Measurements from ENCODE around the gene WHRN.

Gene WHRN

DNA sequence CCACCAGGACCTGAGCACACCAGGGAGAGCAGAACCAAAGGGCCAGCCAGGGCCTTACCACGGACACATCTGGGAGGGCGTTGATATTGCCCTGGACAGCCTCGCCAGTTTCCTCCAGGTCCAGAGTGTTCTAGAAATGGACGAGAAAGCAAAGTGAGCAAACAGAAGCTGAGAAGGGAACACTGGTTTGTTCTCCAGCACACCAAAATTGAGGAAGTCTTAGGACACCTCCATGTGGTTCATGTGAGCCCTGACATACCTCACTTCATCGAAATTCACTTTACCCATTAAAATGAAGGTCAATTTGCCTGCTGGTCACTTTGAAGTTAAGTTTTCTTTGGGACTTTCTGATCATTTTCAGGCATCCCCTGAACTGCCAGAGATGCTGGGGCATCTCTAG, 97.4 kb downstream of the WHRN start:
- Histone ChIP-seq H3K4me1 (ENCODE audit: insufficient read depth, low read length) (peaks cover 5% of the 10 kb centered on the region), H3K9me3 (ENCODE audit: low read length) (no peaks in the 10 kb centered on the region), H2AFZ (ENCODE audit: low read depth, low read length) (no peak overlapping the region), H3K36me3 (ENCODE audit: insufficient read depth, low read length) (peaks cover 10% of the 10 kb centered on the region), H3K27me3 (ENCODE audit: insufficient read depth, low read length) (no peaks in the 10 kb centered on the region), H3K4me3 (ENCODE audit: low read length) (no peak overlapping the region)

DNA sequence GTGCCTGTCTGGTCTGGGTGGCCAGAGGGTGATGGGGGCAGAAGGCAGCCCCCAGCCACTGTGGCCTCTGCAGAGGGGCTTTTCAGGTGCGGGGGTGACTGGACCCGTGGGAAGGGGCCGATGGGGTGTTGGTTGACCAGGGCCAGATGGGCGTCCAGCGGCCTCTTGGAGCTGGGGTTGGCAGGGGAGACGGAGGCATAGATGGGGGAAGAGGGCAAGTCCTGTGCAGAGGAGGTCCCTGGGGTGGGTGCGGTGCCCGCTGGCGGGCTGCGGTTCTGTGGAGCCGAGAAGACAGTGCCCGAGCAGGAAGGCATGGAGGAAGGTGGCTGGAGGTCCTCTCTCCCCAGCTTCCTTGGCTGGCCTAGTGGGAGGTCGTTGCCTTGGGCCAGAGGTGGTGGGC, 98.8 kb downstream of the WHRN start:
- H3K4me3 ChIP-seq (ENCODE audit: low read length) = no peak overlapping the region
- peaks cover 5% of the 10 kb centered on the region for H3K4me1 ChIP-seq (ENCODE audit: insufficient read depth, low read length)
- H3K36me3 ChIP-seq (ENCODE audit: insufficient read depth, low read length) = peaks cover 12% of the 10 kb centered on the region
- H3K9me3 ChIP-seq (ENCODE audit: low read length) = no peaks in the 10 kb centered on the region
- no peak overlapping the region for H2AFZ ChIP-seq (ENCODE audit: low read depth, low read length)
- no peaks in the 10 kb centered on the region for H3K27me3 ChIP-seq (ENCODE audit: insufficient read depth, low read length)

DNA sequence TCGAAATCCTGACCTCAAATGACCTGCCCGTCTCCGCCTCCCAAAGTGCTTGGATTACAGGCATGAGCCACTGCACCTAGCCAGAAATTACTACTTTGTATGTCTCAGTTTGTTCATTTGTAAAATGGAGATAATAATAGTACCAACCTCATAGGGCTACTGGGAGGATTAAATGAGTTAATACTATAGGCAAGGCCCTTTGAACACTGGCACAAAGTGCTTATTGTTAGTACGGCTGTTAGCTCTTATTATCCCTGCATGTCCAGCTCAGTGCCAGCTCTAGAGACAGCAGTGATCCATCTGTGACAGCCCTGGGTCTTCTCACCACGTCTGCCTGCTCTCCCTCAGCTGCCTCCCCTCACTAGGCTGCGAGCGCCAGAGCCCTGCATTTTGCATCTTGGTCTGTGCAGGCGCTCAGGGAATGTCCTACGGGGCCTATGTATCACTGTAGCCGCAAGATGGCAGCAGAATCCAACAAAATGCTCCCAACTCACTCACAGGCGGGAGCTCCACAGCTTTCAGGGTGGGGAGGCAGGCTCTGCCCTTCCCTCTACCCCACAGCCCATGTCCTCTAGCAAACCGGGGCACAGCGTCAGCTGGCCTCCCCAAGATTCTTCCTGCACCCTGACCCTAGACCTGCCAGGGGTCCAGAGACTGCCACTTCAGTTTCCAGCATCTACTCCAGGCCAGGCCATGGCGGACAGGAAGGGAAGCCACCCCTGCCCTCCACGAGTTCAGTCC, 99.8 kb downstream of the WHRN start:
- Histone ChIP-seq H3K4me3 (ENCODE audit: low read length) (no peak overlapping the region), H3K36me3 (ENCODE audit: insufficient read depth, low read length) (peaks cover 12% of the 10 kb centered on the region), H3K27me3 (ENCODE audit: insufficient read depth, low read length) (no peaks in the 10 kb centered on the region), H3K4me1 (ENCODE audit: insufficient read depth, low read length) (peaks cover 5% of the 10 kb centered on the region), H2AFZ (ENCODE audit: low read depth, low read length) (no peak overlapping the region), H3K9me3 (ENCODE audit: low read length) (no peaks in the 10 kb centered on the region)

DNA sequence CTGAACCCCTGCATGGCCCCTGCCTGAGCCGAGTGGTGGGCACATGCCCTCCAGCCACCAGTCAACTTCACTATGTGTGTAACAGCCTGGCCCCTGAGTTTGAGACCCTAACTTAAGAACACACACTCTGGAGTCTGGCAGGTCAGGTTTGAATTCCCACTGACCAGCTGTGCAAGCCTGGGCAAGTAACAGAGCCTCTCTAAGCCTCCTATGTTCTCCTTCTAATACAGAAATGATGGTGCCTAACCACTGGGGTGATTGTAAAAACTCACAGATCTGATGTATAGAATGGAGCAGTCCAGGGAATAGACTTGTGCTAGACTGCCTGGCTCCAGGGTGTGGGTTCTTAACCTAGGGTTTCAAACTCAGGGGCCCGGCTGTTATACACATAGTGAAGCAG, 100.7 kb downstream of the WHRN start:
- no peak overlapping the region for H3K4me3 ChIP-seq (ENCODE audit: low read length)
- H2AFZ ChIP-seq (ENCODE audit: low read depth, low read length) = no peak overlapping the region
- H3K9me3 ChIP-seq (ENCODE audit: low read length) = no peaks in the 10 kb centered on the region
- no peaks in the 10 kb centered on the region for H3K27me3 ChIP-seq (ENCODE audit: insufficient read depth, low read length)
- H3K4me1 ChIP-seq (ENCODE audit: insufficient read depth, low read length) = peaks cover 4% of the 10 kb centered on the region
- peaks cover 12% of the 10 kb centered on the region for H3K36me3 ChIP-seq (ENCODE audit: insufficient read depth, low read length)

DNA sequence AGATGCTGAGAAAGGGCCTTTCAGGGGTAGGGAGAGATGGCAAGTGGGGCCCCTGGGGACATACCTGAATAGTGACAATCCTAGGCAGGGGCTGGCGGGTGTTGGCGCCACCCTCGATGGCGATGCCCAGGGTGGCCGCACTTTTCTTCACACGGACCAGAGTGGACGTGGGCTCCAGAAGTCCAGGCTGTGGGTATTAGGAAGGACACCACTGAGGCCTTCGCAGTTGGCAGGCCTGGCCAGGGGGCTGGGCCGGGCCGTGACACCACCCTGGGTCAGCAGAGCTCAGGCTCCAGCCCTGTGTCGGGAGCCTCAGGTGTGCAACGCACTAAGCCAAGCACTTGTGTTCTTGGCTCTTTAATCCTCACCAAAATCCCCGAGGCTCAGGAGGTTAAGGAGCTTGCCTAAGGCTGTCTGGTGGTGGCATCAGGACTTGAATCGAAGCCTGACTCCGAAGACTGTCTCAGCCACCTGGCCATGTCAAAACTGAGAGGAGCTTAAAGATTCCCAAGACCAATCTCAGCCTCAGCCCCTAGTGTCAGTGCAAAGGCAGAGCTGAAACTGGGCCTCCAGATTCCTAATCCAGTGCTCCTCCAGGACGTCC, 102.0 kb downstream of the WHRN start:
- Histone ChIP-seq H3K27me3 (ENCODE audit: insufficient read depth, low read length) (no peaks in the 10 kb centered on the region), H3K36me3 (ENCODE audit: insufficient read depth, low read length) (peaks cover 12% of the 10 kb centered on the region), H2AFZ (ENCODE audit: low read depth, low read length) (no peak overlapping the region), H3K4me1 (ENCODE audit: insufficient read depth, low read length) (no peaks in the 10 kb centered on the region), H3K9me3 (ENCODE audit: low read length) (no peaks in the 10 kb centered on the region), H3K4me3 (ENCODE audit: low read length) (no peak overlapping the region)

DNA sequence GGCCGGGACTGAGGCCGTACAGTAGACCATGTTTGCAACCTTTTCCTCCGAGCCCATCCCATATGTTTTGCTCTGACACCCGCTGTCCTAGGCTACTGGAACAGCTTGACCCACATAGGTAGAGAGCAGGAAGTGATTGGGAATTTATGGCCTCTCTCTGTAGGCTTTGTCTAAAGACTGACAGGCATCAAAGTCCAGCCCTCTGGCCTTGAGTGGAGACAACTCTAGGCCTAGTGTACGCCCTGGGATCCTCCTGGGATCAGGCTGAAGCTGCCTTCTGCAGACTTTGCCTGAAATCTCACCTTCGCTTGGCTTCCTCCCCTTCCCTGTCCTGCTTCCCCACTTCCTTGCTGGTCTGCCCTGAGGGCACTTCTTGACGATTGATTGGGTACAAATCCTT, 103.9 kb downstream of the WHRN start:
- H2AFZ ChIP-seq (ENCODE audit: low read depth, low read length) = no peak overlapping the region
- no peaks in the 10 kb centered on the region for H3K27me3 ChIP-seq (ENCODE audit: insufficient read depth, low read length)
- H3K36me3 ChIP-seq (ENCODE audit: insufficient read depth, low read length) = peaks cover 6% of the 10 kb centered on the region
- peaks cover 4% of the 10 kb centered on the region for H3K4me1 ChIP-seq (ENCODE audit: insufficient read depth, low read length)
- H3K4me3 ChIP-seq (ENCODE audit: low read length) = no peak overlapping the region
- H3K9me3 ChIP-seq (ENCODE audit: low read length) = no peaks in the 10 kb centered on the region

DNA sequence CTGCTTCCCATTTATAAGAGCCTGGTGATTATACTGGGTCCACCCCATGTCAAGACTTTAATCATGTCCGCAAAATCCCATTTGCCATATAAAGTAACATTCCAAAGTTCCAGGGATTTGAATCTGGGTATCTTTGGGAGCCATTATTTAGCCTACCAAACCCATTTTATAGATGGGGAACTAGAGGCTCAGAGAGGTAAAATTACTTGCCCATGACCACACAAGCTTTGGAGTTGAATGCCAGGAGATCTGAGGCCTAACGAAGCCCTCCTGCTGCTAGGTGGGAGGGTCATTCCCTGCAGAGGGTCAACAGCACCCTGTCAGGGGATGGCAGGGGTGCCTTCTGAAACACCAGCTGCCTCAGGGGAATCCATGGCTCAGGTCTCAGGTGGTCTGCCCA, 104.5 kb downstream of the WHRN start:
- no peak overlapping the region for H3K4me3 ChIP-seq (ENCODE audit: low read length)
- no peaks in the 10 kb centered on the region for H3K9me3 ChIP-seq (ENCODE audit: low read length)
- peaks cover 4% of the 10 kb centered on the region for H3K4me1 ChIP-seq (ENCODE audit: insufficient read depth, low read length)
- H3K36me3 ChIP-seq (ENCODE audit: insufficient read depth, low read length) = peaks cover 6% of the 10 kb centered on the region
- H3K27me3 ChIP-seq (ENCODE audit: insufficient read depth, low read length) = no peaks in the 10 kb centered on the region
- H2AFZ ChIP-seq (ENCODE audit: low read depth, low read length) = no peak overlapping the region

DNA sequence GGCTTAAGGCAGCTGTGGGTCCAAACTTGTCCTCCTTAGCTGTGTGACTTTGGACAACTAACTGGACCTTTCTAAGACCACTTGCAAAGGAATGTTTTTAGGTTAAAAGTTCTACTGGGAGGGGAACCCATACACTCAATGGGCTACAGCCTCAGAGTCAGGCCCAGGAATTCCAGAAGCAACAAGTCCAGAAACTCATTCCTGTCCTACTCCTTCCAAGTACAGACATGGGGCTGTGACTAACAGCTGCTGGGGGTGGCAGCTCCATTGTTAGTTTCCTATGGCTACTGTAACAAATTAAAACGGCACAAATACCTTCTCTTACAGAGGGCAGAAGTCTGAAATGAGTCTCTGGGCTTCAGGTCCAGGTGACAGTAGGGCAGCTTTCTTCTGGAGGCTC, 105.1 kb downstream of the WHRN start:
- Histone ChIP-seq H3K9me3 (ENCODE audit: low read length) (no peaks in the 10 kb centered on the region), H3K36me3 (ENCODE audit: insufficient read depth, low read length) (peaks cover 6% of the 10 kb centered on the region), H3K4me3 (ENCODE audit: low read length) (no peak overlapping the region), H2AFZ (ENCODE audit: low read depth, low read length) (no peak overlapping the region), H3K4me1 (ENCODE audit: insufficient read depth, low read length) (peaks cover 5% of the 10 kb centered on the region), H3K27me3 (ENCODE audit: insufficient read depth, low read length) (no peaks in the 10 kb centered on the region)

DNA sequence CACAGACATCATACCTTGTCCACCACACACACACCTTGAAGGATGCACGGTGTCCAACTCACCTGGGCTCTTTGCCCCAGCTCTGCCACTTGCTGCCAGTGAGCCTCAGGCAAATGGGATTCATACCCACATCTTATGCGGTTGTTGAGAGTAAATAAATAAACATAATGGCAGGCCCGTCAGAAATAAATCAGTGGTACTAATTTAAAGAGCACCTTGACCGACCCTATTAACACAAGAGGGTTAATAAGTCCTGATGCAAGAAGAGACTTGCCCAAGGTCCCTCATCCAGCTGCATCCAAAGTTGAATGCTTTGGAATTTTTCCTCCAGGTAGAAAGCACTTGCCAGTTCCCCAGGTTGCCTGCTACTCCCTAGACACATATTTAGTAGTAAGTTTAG, 105.9 kb downstream of the WHRN start:
- Histone ChIP-seq H2AFZ (ENCODE audit: low read depth, low read length) (no peak overlapping the region), H3K27me3 (ENCODE audit: insufficient read depth, low read length) (no peaks in the 10 kb centered on the region), H3K4me1 (ENCODE audit: insufficient read depth, low read length) (peaks cover 6% of the 10 kb centered on the region), H3K4me3 (ENCODE audit: low read length) (no peak overlapping the region), H3K36me3 (ENCODE audit: insufficient read depth, low read length) (peaks cover 6% of the 10 kb centered on the region), H3K9me3 (ENCODE audit: low read length) (no peaks in the 10 kb centered on the region)

DNA sequence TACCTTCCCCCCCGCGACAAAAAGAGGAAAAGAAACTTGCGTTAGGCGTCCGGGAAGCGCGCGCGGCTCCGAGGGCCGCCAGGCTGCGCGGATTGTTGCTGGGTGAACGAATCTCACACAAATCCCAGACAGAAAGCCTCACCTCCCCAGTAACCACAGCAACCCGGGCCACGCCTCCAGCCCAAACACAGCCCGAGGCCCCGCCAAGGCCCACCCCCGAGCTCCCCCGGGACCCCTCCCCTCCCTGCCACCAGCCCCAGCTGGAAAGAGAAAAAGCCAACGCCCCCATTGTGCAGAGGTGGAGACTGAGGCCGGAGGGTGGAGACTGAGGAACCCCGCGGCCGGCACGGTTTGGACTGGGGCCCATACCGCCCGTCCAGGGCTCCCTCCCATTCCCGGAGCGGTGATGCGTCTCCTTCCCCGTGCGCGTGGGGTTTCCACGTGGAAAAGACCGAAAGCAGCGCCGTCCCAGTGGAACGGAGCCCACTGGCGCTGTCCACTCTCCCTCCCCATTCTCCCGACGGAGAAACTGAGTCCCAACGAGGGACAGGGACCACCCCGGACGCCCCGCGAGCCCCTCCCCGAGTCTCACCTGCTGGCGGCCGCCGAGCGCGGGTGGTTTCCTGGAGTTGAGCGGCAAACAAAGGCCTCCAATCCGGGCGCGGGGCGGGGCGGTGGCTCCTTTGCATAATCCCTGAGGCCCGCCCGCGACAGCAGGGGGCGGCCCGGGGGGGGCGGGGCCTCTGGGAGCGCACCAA, 107.2 kb downstream of the WHRN start:
- Histone ChIP-seq H3K4me1 (ENCODE audit: insufficient read depth, low read length) (peaks cover 6% of the 10 kb centered on the region), H3K36me3 (ENCODE audit: insufficient read depth, low read length) (peaks cover 4% of the 10 kb centered on the region), H2AFZ (ENCODE audit: low read depth, low read length) (no peak overlapping the region), H3K27me3 (ENCODE audit: insufficient read depth, low read length) (no peaks in the 10 kb centered on the region), H3K9me3 (ENCODE audit: low read length) (no peaks in the 10 kb centered on the region), H3K4me3 (ENCODE audit: low read length) (peak overlapping the region; percentile 33)

DNA sequence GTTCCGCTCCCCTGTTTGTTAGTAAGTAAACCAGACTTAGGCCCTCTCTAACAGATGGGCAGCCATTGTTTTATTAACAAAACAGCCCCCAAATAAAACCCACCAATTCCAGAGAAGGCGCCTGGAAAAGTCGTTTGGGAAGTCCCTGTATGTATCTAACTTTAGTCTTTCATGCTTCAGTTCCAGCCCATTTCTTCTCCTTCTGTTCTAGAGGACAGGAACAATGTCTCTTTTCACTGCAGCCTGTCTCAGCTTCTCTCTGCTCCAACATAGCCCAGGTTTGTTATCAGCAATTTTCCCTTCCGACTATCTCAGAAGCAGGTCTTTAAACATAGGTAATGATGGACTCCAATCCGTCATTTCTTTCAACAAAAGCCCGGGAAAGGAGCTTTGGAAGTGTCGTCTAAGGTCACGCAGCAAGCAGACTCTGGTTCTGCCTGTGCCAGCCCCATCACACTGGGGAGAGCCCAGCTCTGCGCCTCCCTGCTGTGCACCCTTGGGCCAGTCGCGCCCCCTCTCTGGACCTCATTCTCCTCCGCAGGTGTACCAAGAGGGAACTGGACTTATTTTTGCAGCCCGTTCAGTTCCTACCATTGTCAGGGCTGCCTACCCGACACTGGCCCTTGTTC, 107.9 kb downstream of the WHRN start:
- Histone ChIP-seq H3K4me1 (ENCODE audit: insufficient read depth, low read length) (peaks cover 6% of the 10 kb centered on the region), H3K4me3 (ENCODE audit: low read length) (peak overlapping the region; percentile 33), H3K9me3 (ENCODE audit: low read length) (no peaks in the 10 kb centered on the region), H2AFZ (ENCODE audit: low read depth, low read length) (no peak overlapping the region), H3K36me3 (ENCODE audit: insufficient read depth, low read length) (no peaks in the 10 kb centered on the region), H3K27me3 (ENCODE audit: insufficient read depth, low read length) (no peaks in the 10 kb centered on the region)

DNA sequence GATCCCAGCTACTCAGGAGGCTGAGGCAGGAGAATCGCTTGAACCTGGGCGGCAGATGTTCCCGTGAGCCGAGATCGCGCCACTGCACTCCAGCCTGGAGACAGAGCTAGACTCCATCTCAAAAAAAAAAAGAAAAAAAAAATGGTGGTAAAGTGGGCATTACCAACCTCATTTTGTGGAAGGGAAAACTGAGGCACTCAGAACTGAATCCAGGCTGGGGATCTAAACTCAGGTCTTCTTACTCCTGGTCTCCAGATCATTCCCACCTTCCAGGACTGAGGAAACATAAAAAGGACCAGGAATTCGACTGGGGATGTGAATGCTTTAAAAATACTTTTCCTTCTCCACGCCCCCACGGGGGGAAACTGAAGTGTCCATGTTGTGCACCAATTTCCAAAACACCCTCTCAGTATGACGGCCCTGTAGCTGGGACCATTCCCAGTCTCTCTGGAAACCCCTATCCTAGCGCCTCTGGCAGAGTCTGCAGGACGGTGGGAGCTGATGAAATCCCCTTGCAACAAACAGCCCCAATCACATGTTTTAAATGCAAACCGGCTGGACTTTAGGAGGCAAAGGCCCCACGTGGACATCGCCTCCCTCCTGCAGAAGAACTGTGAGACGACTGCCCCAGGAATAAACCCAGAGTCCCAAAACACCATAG, 108.6 kb downstream of the WHRN start:
- H3K9me3 ChIP-seq (ENCODE audit: low read length) = no peaks in the 10 kb centered on the region
- H3K4me1 ChIP-seq (ENCODE audit: insufficient read depth, low read length) = peaks cover 6% of the 10 kb centered on the region
- no peak overlapping the region for H3K4me3 ChIP-seq (ENCODE audit: low read length)
- H3K36me3 ChIP-seq (ENCODE audit: insufficient read depth, low read length) = no peaks in the 10 kb centered on the region
- no peaks in the 10 kb centered on the region for H3K27me3 ChIP-seq (ENCODE audit: insufficient read depth, low read length)
- H2AFZ ChIP-seq (ENCODE audit: low read depth, low read length) = no peak overlapping the region

DNA sequence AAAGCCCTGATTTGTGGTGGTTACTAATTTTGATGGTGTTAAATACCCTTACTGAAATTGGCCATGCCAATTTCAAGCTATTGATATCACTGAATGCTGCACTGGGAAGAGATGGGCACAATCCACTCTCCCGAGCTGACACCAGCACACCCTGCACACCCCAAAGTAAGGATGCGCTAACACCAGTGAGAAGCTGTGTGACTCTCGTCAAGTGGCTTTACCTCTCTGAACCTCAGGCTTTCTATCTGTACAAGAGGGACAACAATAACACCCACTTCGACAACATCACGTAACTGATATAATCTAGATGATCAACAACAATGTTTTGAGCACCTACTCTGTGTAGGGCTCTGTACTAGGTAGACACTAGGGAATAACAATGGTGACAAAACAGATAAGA, 109.5 kb downstream of the WHRN start:
- Histone ChIP-seq H3K36me3 (ENCODE audit: insufficient read depth, low read length) (no peaks in the 10 kb centered on the region), H3K4me1 (ENCODE audit: insufficient read depth, low read length) (peaks cover 6% of the 10 kb centered on the region), H3K27me3 (ENCODE audit: insufficient read depth, low read length) (no peaks in the 10 kb centered on the region), H3K4me3 (ENCODE audit: low read length) (no peak overlapping the region), H3K9me3 (ENCODE audit: low read length) (no peaks in the 10 kb centered on the region), H2AFZ (ENCODE audit: low read depth, low read length) (no peak overlapping the region)

Data from neuron (in vitro differentiated cells).